Subcutaneous abdominal adipose tissue (tissue), 5 donors: ENCODE data around the gene NRIP1.

Source experiments
- H3K27ac ChIP-seq: one replicate; pipeline ENCODE4 v1.7.0; 2013; ENCODE audit warnings: low read depth, mild to moderate bottlenecking, inconsistent platforms, low read length, moderate library complexity
- H3K27me3 ChIP-seq, 5 donors: one replicate each; pipeline ENCODE4 v1.7.0; 2013; ENCODE audit warnings: low read length in 5 of 5, inconsistent platforms in 1 of 5; ENCODE audit not compliant: control insufficient read depth in 5 of 5, insufficient read depth in 4 of 5
- H3K36me3 ChIP-seq, 5 donors: one replicate each; pipeline ENCODE4 v1.7.0; 2013; ENCODE audit warnings: low read length in 5 of 5; ENCODE audit not compliant: control insufficient read depth in 5 of 5, insufficient read depth in 5 of 5
- H3K4me1 ChIP-seq, 5 donors: one replicate each; pipeline ENCODE4 v1.7.0; 2013; ENCODE audit warnings: low read length in 5 of 5, mild to moderate bottlenecking in 3 of 5, moderate library complexity in 1 of 5; ENCODE audit not compliant: control insufficient read depth in 5 of 5, insufficient read depth in 5 of 5
- H3K4me3 ChIP-seq, 5 donors: one replicate each; pipeline ENCODE4 v1.7.0; 2013; ENCODE audit warnings: low read length in 5 of 5, low read depth in 1 of 5
- H3K9ac ChIP-seq, 5 donors: one replicate each; pipeline ENCODE4 v1.7.0; 2013; ENCODE audit warnings: low read length in 5 of 5, mild to moderate bottlenecking in 4 of 5, moderate library complexity in 3 of 5
- H3K9me3 ChIP-seq, 5 donors: one replicate each; pipeline ENCODE4 v1.7.0; 2013; ENCODE audit warnings: low read length in 5 of 5; ENCODE audit not compliant: control insufficient read depth in 5 of 5
- donor health status: healthy.
- donor health status: healthy.
- donor health status: healthy.
- donor health status: healthy.
- donor health status: healthy.

NRIP1 gene

GRCh38 chr21:14964621-14965020, 100.2 kb downstream of the NRIP1 start:
- no peak overlapping the region for H3K9ac ChIP-seq
- H3K4me3 ChIP-seq, result no peak overlapping the region
- H3K27ac ChIP-seq, result no peak overlapping the region
- peaks cover 22 to 31% (median 29%) of the 10 kb centered on the region in 5 donors for H3K36me3 ChIP-seq
- no peaks in the 10 kb centered on the region for H3K27me3 ChIP-seq
- H3K4me1 ChIP-seq, result peaks cover 0 to 13% (median 0%) of the 10 kb centered on the region in 5 donors
- no peaks in the 10 kb centered on the region for H3K9me3 ChIP-seq

GRCh38 chr21:14962217-14962616, 102.6 kb downstream of the NRIP1 start:
- no peaks in the 10 kb centered on the region for H3K9me3 ChIP-seq

GRCh38 chr21:14961502-14961901, 103.3 kb downstream of the NRIP1 start:
- no peak overlapping the region for H3K4me3 ChIP-seq
- peaks cover 0 to 11% (median 0%) of the 10 kb centered on the region in 5 donors for H3K4me1 ChIP-seq
- H3K36me3 ChIP-seq, result peaks cover 4 to 13% (median 5%) of the 10 kb centered on the region in 5 donors
- H3K27me3 ChIP-seq, result no peaks in the 10 kb centered on the region
- no peak overlapping the region for H3K27ac ChIP-seq
- no peaks in the 10 kb centered on the region for H3K9me3 ChIP-seq
- H3K9ac ChIP-seq, result no peak overlapping the region

More at GRCh38 chr21:14962217-14962616, 102.6 kb downstream of the NRIP1 start:
- peaks cover 0 to 11% (median 0%) of the 10 kb centered on the region in 5 donors for H3K4me1 ChIP-seq
- H3K27me3 ChIP-seq, result no peaks in the 10 kb centered on the region
- H3K9ac ChIP-seq, result no peak overlapping the region
- peak overlapping the region; percentile 32 for H3K27ac ChIP-seq
- no peak overlapping the region for H3K4me3 ChIP-seq
- peaks cover 11 to 20% (median 13%) of the 10 kb centered on the region in 5 donors for H3K36me3 ChIP-seq

- Histone ChIP-seq H3K4me3 (no peak overlapping the region), H3K9ac (no peak overlapping the region), H3K27ac (no peak overlapping the region), H3K36me3 (peaks cover 0 to 5% (median 0%) of the 10 kb centered on the region in 5 donors), H3K27me3 (no peaks in the 10 kb centered on the region), H3K4me1 (peaks cover 0 to 11% (median 0%) of the 10 kb centered on the region in 5 donors), H3K9me3 (no peaks in the 10 kb centered on the region)
These were observed 105.5 kb downstream of the NRIP1 start for GRCh38 chr21:14959343-14959742.

GRCh38 chr21:14957836-14958235, 107.0 kb downstream of the NRIP1 start:
- Histone ChIP-seq H3K27me3 (no peaks in the 10 kb centered on the region), H3K9ac (no peak overlapping the region), H3K36me3 (no peaks in the 10 kb centered on the region), H3K27ac (no peak overlapping the region), H3K4me3 (no peak overlapping the region), H3K9me3 (no peaks in the 10 kb centered on the region), H3K4me1 (peaks cover 0 to 9% (median 0%) of the 10 kb centered on the region in 5 donors)

- Histone ChIP-seq H3K9ac (no peak overlapping the region), H3K4me3 (no peak overlapping the region), H3K36me3 (no peaks in the 10 kb centered on the region), H3K27ac (no peak overlapping the region), H3K27me3 (no peaks in the 10 kb centered on the region), H3K9me3 (no peaks in the 10 kb centered on the region), H3K4me1 (peaks cover 0 to 9% (median 0%) of the 10 kb centered on the region in 5 donors)
These were observed 108.0 kb downstream of the NRIP1 start for GRCh38 chr21:14956807-14957206.

- H3K4me1 ChIP-seq, result peaks cover 0 to 9% (median 0%) of the 10 kb centered on the region in 5 donors
- no peaks in the 10 kb centered on the region for H3K27me3 ChIP-seq
- no peak overlapping the region for H3K4me3 ChIP-seq
- H3K27ac ChIP-seq, result no peak overlapping the region
- H3K9ac ChIP-seq, result no peak overlapping the region
- no peaks in the 10 kb centered on the region for H3K36me3 ChIP-seq
- H3K9me3 ChIP-seq, result no peaks in the 10 kb centered on the region
These were observed 108.8 kb downstream of the NRIP1 start for GRCh38 chr21:14955936-14956520.

- Histone ChIP-seq H3K4me3 (no peak overlapping the region), H3K36me3 (no peaks in the 10 kb centered on the region)
These were observed 111.9 kb downstream of the NRIP1 start for GRCh38 chr21:14952916-14953315.

GRCh38 chr21:14949603-14950002, 115.2 kb downstream of the NRIP1 start:
- H3K9ac ChIP-seq, result no peak overlapping the region
- no peaks in the 10 kb centered on the region for H3K36me3 ChIP-seq
- H3K4me1 ChIP-seq, result no peaks in the 10 kb centered on the region
- no peak overlapping the region for H3K27ac ChIP-seq
- H3K27me3 ChIP-seq, result no peaks in the 10 kb centered on the region
- no peak overlapping the region for H3K4me3 ChIP-seq
- peaks cover 0 to 6% (median 0%) of the 10 kb centered on the region in 5 donors for H3K9me3 ChIP-seq

More at GRCh38 chr21:14952916-14953315, 111.9 kb downstream of the NRIP1 start:
- no peak overlapping the region for H3K27ac ChIP-seq
- no peaks in the 10 kb centered on the region for H3K27me3 ChIP-seq
- H3K4me1 ChIP-seq, result no peaks in the 10 kb centered on the region
- peaks cover 0 to 6% (median 0%) of the 10 kb centered on the region in 5 donors for H3K9me3 ChIP-seq
- H3K9ac ChIP-seq, result no peak overlapping the region

- no peaks in the 10 kb centered on the region for H3K36me3 ChIP-seq
- no peak overlapping the region for H3K9ac ChIP-seq
- H3K27ac ChIP-seq, result no peak overlapping the region
- H3K9me3 ChIP-seq, result peaks cover 0 to 6% (median 0%) of the 10 kb centered on the region in 5 donors
- no peaks in the 10 kb centered on the region for H3K27me3 ChIP-seq
- H3K4me1 ChIP-seq, result peaks cover 0 to 6% (median 0%) of the 10 kb centered on the region in 5 donors
- no peak overlapping the region for H3K4me3 ChIP-seq
These were observed 117.1 kb downstream of the NRIP1 start for GRCh38 chr21:14947613-14948160.
